ENCODE results near the gene MLLT10. TPM values are rescaled to one million over a fixed set of nuclear protein-coding genes. Genes with fewer than 3 reads are reported as not detected.
A peak's percentile ranks its signal among the peaks of the same experiment; 100 is the strongest.

Gene MLLT10
- total RNA-seq, 1 donor from 2014 or later = 50.6 TPM

GRCh38 chr10:21498377-21498776 lies 35.7 kb upstream of the MLLT10 start:
- Mint-ChIP-seq H3K36me3 (ENCODE audit: low read depth, unreplicated experiment) (no peaks in the 10 kb centered on the region), H3K27ac (ENCODE audit: unreplicated experiment) (no peak overlapping the region), H3K9me3 (ENCODE audit: unreplicated experiment) (no peaks in the 10 kb centered on the region), H3K27me3 (ENCODE audit: unreplicated experiment) (peaks cover 20% of the 10 kb centered on the region), H3K4me3 (ENCODE audit: unreplicated experiment) (peak overlapping the region; percentile 89), H3K4me1 (ENCODE audit: unreplicated experiment) (peaks cover 47% of the 10 kb centered on the region)
- DNase-seq (ENCODE audit: low spot score) = no peak
- TF ChIP-seq CTCF (IDR thresholded peaks at IDR 0.05; ENCODE audit: unreplicated experiment) = no peak

- Mint-ChIP-seq H3K9me3 (ENCODE audit: unreplicated experiment) (no peaks in the 10 kb centered on the region), H3K4me1 (ENCODE audit: unreplicated experiment) (peaks cover 47% of the 10 kb centered on the region), H3K27me3 (ENCODE audit: unreplicated experiment) (peaks cover 20% of the 10 kb centered on the region), H3K4me3 (ENCODE audit: unreplicated experiment) (peak overlapping the region; percentile 81), H3K36me3 (ENCODE audit: low read depth, unreplicated experiment) (no peaks in the 10 kb centered on the region), H3K27ac (ENCODE audit: unreplicated experiment) (peak overlapping the region; percentile 86)
- DNase-seq (ENCODE audit: low spot score) = no peak
- TF ChIP-seq CTCF (IDR thresholded peaks at IDR 0.05; ENCODE audit: unreplicated experiment) = no peak
These were observed 35.0 kb upstream of the MLLT10 start for GRCh38 chr10:21498986-21499385.

- no peak for TF ChIP-seq CTCF (IDR thresholded peaks at IDR 0.05; ENCODE audit: unreplicated experiment)
- Mint-ChIP-seq H3K4me1 (ENCODE audit: unreplicated experiment) (peaks cover 47% of the 10 kb centered on the region), H3K27ac (ENCODE audit: unreplicated experiment) (peak overlapping the region; percentile 86), H3K36me3 (ENCODE audit: low read depth, unreplicated experiment) (no peaks in the 10 kb centered on the region), H3K27me3 (ENCODE audit: unreplicated experiment) (peaks cover 20% of the 10 kb centered on the region), H3K4me3 (ENCODE audit: unreplicated experiment) (peak overlapping the region; percentile 81), H3K9me3 (ENCODE audit: unreplicated experiment) (no peaks in the 10 kb centered on the region)
- peak; percentile 58 for DNase-seq (ENCODE audit: low spot score)
These were observed 34.1 kb upstream of the MLLT10 start for GRCh38 chr10:21499701-21500577.

- Mint-ChIP-seq H3K27me3 (ENCODE audit: unreplicated experiment) (peaks cover 15% of the 10 kb centered on the region), H3K4me3 (ENCODE audit: unreplicated experiment) (no peak overlapping the region), H3K27ac (ENCODE audit: unreplicated experiment) (no peak overlapping the region), H3K36me3 (ENCODE audit: low read depth, unreplicated experiment) (no peaks in the 10 kb centered on the region), H3K4me1 (ENCODE audit: unreplicated experiment) (peaks cover 44% of the 10 kb centered on the region), H3K9me3 (ENCODE audit: unreplicated experiment) (no peaks in the 10 kb centered on the region)
- DNase-seq (ENCODE audit: low spot score) = no peak
- no peak for TF ChIP-seq CTCF (IDR thresholded peaks at IDR 0.05; ENCODE audit: unreplicated experiment)
These were observed 33.5 kb upstream of the MLLT10 start for GRCh38 chr10:21500578-21500910.

GRCh38 chr10:21501091-21501490 lies 32.9 kb upstream of the MLLT10 start:
- no peak for DNase-seq (ENCODE audit: low spot score)
- H3K9me3 Mint-ChIP-seq (ENCODE audit: unreplicated experiment) = no peaks in the 10 kb centered on the region
- H3K27ac Mint-ChIP-seq (ENCODE audit: unreplicated experiment) = no peak overlapping the region
- peak overlapping the region; percentile 68 for H3K4me3 Mint-ChIP-seq (ENCODE audit: unreplicated experiment)
- peaks cover 17% of the 10 kb centered on the region for H3K27me3 Mint-ChIP-seq (ENCODE audit: unreplicated experiment)
- peaks cover 49% of the 10 kb centered on the region for H3K4me1 Mint-ChIP-seq (ENCODE audit: unreplicated experiment)
- no peaks in the 10 kb centered on the region for H3K36me3 Mint-ChIP-seq (ENCODE audit: low read depth, unreplicated experiment)
- TF ChIP-seq CTCF (IDR thresholded peaks at IDR 0.05; ENCODE audit: unreplicated experiment) = no peak
